PC-9 (cell line): Measurements from ENCODE around the gene PTPRD. TPM values are rescaled to one million over a fixed set of nuclear protein-coding genes. Genes with fewer than 3 reads are reported as not detected.

Source experiments
- BruUV-seq: library from RNA; stranded (reverse); fragments of 400-500 nt; replicated peaks from 2 replicates; lab custom pipeline; 2021; lab: Mats Ljungman, UMichigan
- CTCF ChIA-PET: fragments of 300-600 bp; sonication (Branson Sonifier 250); formaldehyde crosslinking; loops from one replicate; lab custom pipeline; 2022; ENCODE audit warnings: antibody characterized with exemption; lab: Charles Lee
- POLR2A ChIA-PET: fragments of 300-600 bp; sonication (Branson Sonifier 250); formaldehyde crosslinking; loops from one replicate; lab custom pipeline; 2022; ENCODE audit warnings: antibody characterized with exemption; ENCODE audit not compliant: unreplicated experiment; lab: Charles Lee
- DNase-seq, 2 experiments: peaks; one replicate each; pipeline versions ENCODE4 v3.0.0 to v3.0.0-alpha.2; 2015 to 2022; ENCODE audit warnings: mixed read lengths in 1 of 2
- H2AFZ ChIP-seq: fragments of 200-600 bp; sonication (generic); 2 replicates; pipeline ENCODE4 v1.8.1; 2017; ENCODE audit warnings: antibody characterized with exemption
- H3F3A ChIP-seq: fragments of 200-600 bp; sonication (generic); 2 replicates; pipeline ENCODE4 v1.8.1; 2017; ENCODE audit warnings: antibody characterized with exemption, mild to moderate bottlenecking, low read depth; ENCODE audit not compliant: insufficient read depth
- H3K27ac ChIP-seq: fragments of 200-600 bp; sonication (generic); 2 replicates; pipeline ENCODE4 v1.6.1; 2016; ENCODE audit warnings: mixed run types
- H3K27me3 ChIP-seq: fragments of 200-600 bp; sonication (generic); 2 replicates; pipeline ENCODE4 v1.6.1; 2016; ENCODE audit warnings: low read depth, mixed run types; ENCODE audit not compliant: insufficient read depth
- H3K36me3 ChIP-seq: fragments of 200-600 bp; sonication (generic); 2 replicates; pipeline ENCODE4 v1.6.1; 2016; ENCODE audit warnings: low read depth, mixed run types
- H3K4me1 ChIP-seq: fragments of 200-600 bp; sonication (generic); replicated peaks from 2 replicates; pipeline ENCODE4 v1.6.1; 2016; ENCODE audit warnings: mixed run types; ENCODE audit not compliant: insufficient read depth
- H3K4me2 ChIP-seq: fragments of 200-600 bp; sonication (generic); 2 replicates; pipeline ENCODE4 v1.6.1; 2017; ENCODE audit warnings: mixed run types
- H3K4me3 ChIP-seq: fragments of 200-600 bp; sonication (generic); 2 replicates; pipeline ENCODE4 v1.6.1; 2016; ENCODE audit warnings: mixed run types
- H3K79me2 ChIP-seq: fragments of 200-600 bp; sonication (generic); 2 replicates; pipeline ENCODE4 v1.6.1; 2017; ENCODE audit warnings: low read depth, mixed run types
- H3K9me2 ChIP-seq: fragments of 200-600 bp; sonication (generic); 2 replicates; pipeline ENCODE4 v1.8.1; 2017; ENCODE audit warnings: mild to moderate bottlenecking; ENCODE audit not compliant: insufficient read depth
- H3K9me3 ChIP-seq: fragments of 200-600 bp; sonication (generic); 2 replicates; pipeline ENCODE4 v1.8.1; 2016; ENCODE audit warnings: low read depth; ENCODE audit not compliant: insufficient read depth
- H4K20me1 ChIP-seq: fragments of 200-600 bp; sonication (generic); 2 replicates; pipeline ENCODE4 v1.8.1; 2017; ENCODE audit not compliant: insufficient read depth
- EZH2 ChIP-seq: fragments of 200-600 bp; sonication (generic); IDR thresholded peaks from 2 replicates; pipeline ENCODE4 v1.8.0; 2017; ENCODE audit warnings: antibody characterized with exemption, low read depth
- intact Hi-C: fragments of 100-400 bp; cut with micrococcal nuclease; formaldehyde crosslinking; loops from one replicate; pipeline ENCODE4 v1.10.0; 2022; ENCODE audit not compliant: unreplicated experiment
- total RNA-seq: library from RNA; stranded (reverse); gene quantifications from 2 replicates; pipeline ENCODE4 v1.2.3, GENCODE V29; 2021
- TF ChIP-seq, protein P1 (sequence below): fragments of 200-600 bp; sonication (generic); conservative IDR thresholded peaks from 2 replicates; pipeline ENCODE4 v1.6.1; 2017; ENCODE audit warnings: mixed run types, antibody characterized with exemption, mild to moderate bottlenecking, moderate library complexity

The PTPRD gene
- total RNA-seq, 1 experiment from 2014 or later, result not detected

DNA sequence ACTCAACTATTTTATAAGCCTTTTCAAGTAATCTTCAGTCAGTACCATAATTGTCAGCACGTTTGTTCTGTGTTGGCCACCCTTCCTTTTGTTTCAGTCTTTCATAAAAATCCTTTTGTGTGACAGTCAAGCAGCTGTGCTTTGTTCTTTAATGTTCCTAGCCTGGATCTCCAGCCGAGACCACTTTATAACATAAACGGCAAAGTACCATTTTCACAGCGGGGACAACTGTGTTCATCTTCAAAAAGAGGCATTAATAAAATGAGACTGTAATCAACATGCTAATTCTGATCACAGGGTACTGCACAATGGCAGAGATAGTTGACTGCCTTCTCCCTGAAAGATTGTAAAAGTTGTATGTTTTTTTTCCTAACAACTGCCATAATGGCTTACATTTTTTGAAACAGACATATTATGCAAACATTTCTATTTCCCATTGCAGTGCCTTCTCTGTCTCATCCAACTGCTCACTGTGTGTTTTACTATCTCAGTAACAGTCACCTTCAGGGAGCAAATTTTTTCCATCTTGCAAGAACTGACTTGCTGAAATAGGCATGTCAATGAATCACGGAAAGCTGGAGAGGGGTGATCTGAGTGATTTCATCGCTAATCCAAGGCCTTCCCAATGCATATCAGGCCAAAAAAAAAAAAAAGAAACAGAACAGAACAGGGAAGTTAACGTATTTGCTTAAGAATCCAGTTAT lies 1984.7 kb downstream of the PTPRD start:
- Histone ChIP-seq H4K20me1 (no peaks in the 10 kb centered on the region), H3K27me3 (no peaks in the 10 kb centered on the region), H3K4me3 (no peak overlapping the region), H3K27ac (no peak overlapping the region), H3K9me3 (no peaks in the 10 kb centered on the region), H3K9me2 (no peaks in the 10 kb centered on the region), H3K36me3 (no peaks in the 10 kb centered on the region), H2AFZ (no peak overlapping the region), H3K4me1 (no peaks in the 10 kb centered on the region), H3K79me2 (no peaks in the 10 kb centered on the region), H3K4me2 (no peak overlapping the region), H3F3A (no peaks in the 10 kb centered on the region)
- ChIA-PET POLR2A (no interaction called here), CTCF (no interaction called here)
- TF ChIP-seq, protein P1, sequence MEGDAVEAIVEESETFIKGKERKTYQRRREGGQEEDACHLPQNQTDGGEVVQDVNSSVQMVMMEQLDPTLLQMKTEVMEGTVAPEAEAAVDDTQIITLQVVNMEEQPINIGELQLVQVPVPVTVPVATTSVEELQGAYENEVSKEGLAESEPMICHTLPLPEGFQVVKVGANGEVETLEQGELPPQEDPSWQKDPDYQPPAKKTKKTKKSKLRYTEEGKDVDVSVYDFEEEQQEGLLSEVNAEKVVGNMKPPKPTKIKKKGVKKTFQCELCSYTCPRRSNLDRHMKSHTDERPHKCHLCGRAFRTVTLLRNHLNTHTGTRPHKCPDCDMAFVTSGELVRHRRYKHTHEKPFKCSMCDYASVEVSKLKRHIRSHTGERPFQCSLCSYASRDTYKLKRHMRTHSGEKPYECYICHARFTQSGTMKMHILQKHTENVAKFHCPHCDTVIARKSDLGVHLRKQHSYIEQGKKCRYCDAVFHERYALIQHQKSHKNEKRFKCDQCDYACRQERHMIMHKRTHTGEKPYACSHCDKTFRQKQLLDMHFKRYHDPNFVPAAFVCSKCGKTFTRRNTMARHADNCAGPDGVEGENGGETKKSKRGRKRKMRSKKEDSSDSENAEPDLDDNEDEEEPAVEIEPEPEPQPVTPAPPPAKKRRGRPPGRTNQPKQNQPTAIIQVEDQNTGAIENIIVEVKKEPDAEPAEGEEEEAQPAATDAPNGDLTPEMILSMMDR, result no peak
- TF ChIP-seq EZH2, result no peak
- intact Hi-C loops, result no loop called here
- BruUV-seq, result no TSS peak
- no peak for DNase-seq

- no peaks in the 10 kb centered on the region for H3K27me3 ChIP-seq
- H3K9me3 ChIP-seq, result no peaks in the 10 kb centered on the region
- BruUV-seq, result no TSS peak
- no peaks in the 10 kb centered on the region for H3K9me2 ChIP-seq
- no peak for DNase-seq
- H3K27ac ChIP-seq, result no peak overlapping the region
- intact Hi-C loops, result no loop called here
- H2AFZ ChIP-seq, result no peak overlapping the region
- no peaks in the 10 kb centered on the region for H3K79me2 ChIP-seq
- ChIA-PET CTCF (no interaction called here), POLR2A (no interaction called here)
- no peak overlapping the region for H3K4me2 ChIP-seq
- H3F3A ChIP-seq, result no peaks in the 10 kb centered on the region
- H4K20me1 ChIP-seq, result no peaks in the 10 kb centered on the region
- H3K4me3 ChIP-seq, result no peak overlapping the region
- H3K36me3 ChIP-seq, result no peaks in the 10 kb centered on the region
- TF ChIP-seq EZH2, result no peak
- TF ChIP-seq, protein P1, result no peak
- no peaks in the 10 kb centered on the region for H3K4me1 ChIP-seq
Observed at GRCh38 chr9:8622871-8623270, 1989.9 kb downstream of the PTPRD start.

DNA sequence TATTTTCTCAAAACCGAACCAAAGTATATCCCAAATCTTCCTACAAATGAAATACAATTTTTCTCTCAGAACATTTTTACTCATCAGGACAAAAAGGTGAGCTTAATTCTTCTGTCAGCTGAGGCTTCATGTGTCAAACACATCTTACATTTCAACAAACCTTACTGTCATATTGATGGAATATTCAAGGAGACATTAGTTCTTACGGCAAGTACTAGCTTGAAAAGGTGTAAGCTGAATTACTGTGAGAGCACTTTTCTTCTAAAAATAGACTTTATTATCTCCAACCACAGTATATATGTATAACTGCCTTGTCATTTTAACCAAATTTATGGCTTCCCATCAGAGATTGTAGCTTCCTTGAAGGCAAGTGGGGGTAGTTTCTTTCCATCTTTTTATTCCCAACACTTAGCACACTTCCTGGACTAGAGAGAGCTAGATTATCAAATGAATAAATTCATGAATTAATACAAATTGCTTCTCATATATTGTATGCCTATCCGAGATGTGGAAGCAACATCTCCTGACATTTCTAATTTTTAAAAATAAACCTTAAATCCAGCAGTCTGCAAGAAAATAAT lies 1990.5 kb downstream of the PTPRD start:
- DNase-seq, result no peak
- Histone ChIP-seq H3K27me3 (no peaks in the 10 kb centered on the region), H3K27ac (no peak overlapping the region), H3K4me3 (no peak overlapping the region), H3K36me3 (no peaks in the 10 kb centered on the region), H2AFZ (no peak overlapping the region), H3K4me1 (no peaks in the 10 kb centered on the region), H3K9me3 (no peaks in the 10 kb centered on the region), H3K9me2 (no peaks in the 10 kb centered on the region), H3K79me2 (no peaks in the 10 kb centered on the region), H4K20me1 (no peaks in the 10 kb centered on the region), H3F3A (no peaks in the 10 kb centered on the region), H3K4me2 (no peak overlapping the region)
- no TSS peak for BruUV-seq
- TF ChIP-seq EZH2, result no peak
- TF ChIP-seq, protein P1, result no peak
- ChIA-PET POLR2A (no interaction called here), CTCF (no interaction called here)
- intact Hi-C loops, result no loop called here
